ENCODE results near the gene RPL12. TPM values are rescaled to one million over a fixed set of nuclear protein-coding genes. Genes with fewer than 3 reads are reported as not detected.

RPL12 gene
- total RNA-seq, 4 donors from 2014 or later: 2,005 to 2,223 (median 2,119) TPM

- H3K4me3 ChIP-seq: no peak overlapping the region
- H3K27ac ChIP-seq: no peak overlapping the region
These were observed 2.9 kb downstream of the RPL12 start for GRCh38 chr9:127448112-127448805.

GRCh38 chr9:127447416-127448111, 3.6 kb downstream of the RPL12 start:
- no peak overlapping the region for H3K27ac ChIP-seq
- H3K4me3 ChIP-seq: no peak overlapping the region
- H3K4me1 ChIP-seq: peaks cover 0 to 30% (median 18%) of the 10 kb centered on the region in 4 donors
- DNase-seq (ENCODE audit: low spot score in 2 of 2): no peak
- 64 to 69% methylated on average over 7 of the region's 7 CpGs for WGBS, 2 donors
- H3K9me3 ChIP-seq: no peaks in the 10 kb centered on the region
- H3K27me3 ChIP-seq: no peaks in the 10 kb centered on the region
- peaks cover 0 to 75% (median 18%) of the 10 kb centered on the region in 3 donors for H3K36me3 ChIP-seq
- TF ChIP-seq CTCF (IDR thresholded peaks at IDR 0.05) (no peak), EP300 (IDR thresholded peaks at IDR 0.05) (no peak), POLR2A (IDR thresholded peaks at IDR 0.05) (no peak)

More at GRCh38 chr9:127448112-127448805, 2.9 kb downstream of the RPL12 start:
- DNase-seq (ENCODE audit: low spot score in 2 of 2): no peak
- Histone ChIP-seq H3K36me3 (peaks cover 0 to 68% (median 18%) of the 10 kb centered on the region in 3 donors), H3K4me1 (peaks cover 0 to 37% (median 19%) of the 10 kb centered on the region in 4 donors), H3K9me3 (no peaks in the 10 kb centered on the region), H3K27me3 (no peaks in the 10 kb centered on the region)
- TF ChIP-seq EP300 (IDR thresholded peaks at IDR 0.05) (no peak), CTCF (IDR thresholded peaks at IDR 0.05) (no peak), POLR2A (IDR thresholded peaks at IDR 0.05) (no peak)
- 85 to 90% methylated on average over 8 of the region's 8 CpGs for WGBS, 2 donors

- DNase-seq (ENCODE audit: low spot score in 2 of 2): no peak
- peaks cover 0 to 23% (median 15%) of the 10 kb centered on the region in 4 donors for H3K4me1 ChIP-seq
- no peaks in the 10 kb centered on the region for H3K27me3 ChIP-seq
- no peak overlapping the region for H3K4me3 ChIP-seq
- peaks cover 0 to 82% (median 18%) of the 10 kb centered on the region in 3 donors for H3K36me3 ChIP-seq
- 73 to 83% methylated on average over 7 of the region's 7 CpGs for WGBS, 2 donors
- TF ChIP-seq POLR2A (IDR thresholded peaks at IDR 0.05): no peak
- TF ChIP-seq EP300 (IDR thresholded peaks at IDR 0.05): no peak
- no peak for TF ChIP-seq CTCF (IDR thresholded peaks at IDR 0.05)
- no peaks in the 10 kb centered on the region for H3K9me3 ChIP-seq
- H3K27ac ChIP-seq: no peak overlapping the region
These were observed 4.3 kb downstream of the RPL12 start for GRCh38 chr9:127446713-127447415.

- Histone ChIP-seq H3K36me3 (peaks cover 3 to 90% (median 18%) of the 10 kb centered on the region in 3 donors), H3K4me1 (peaks cover 0 to 22% (median 15%) of the 10 kb centered on the region in 4 donors), H3K27me3 (no peaks in the 10 kb centered on the region), H3K27ac (no peak overlapping the region), H3K9me3 (no peaks in the 10 kb centered on the region), H3K4me3 (no peak overlapping the region)
- no peak for DNase-seq (ENCODE audit: low spot score in 2 of 2)
- TF ChIP-seq CTCF (IDR thresholded peaks at IDR 0.05) (no peak), EP300 (IDR thresholded peaks at IDR 0.05) (no peak), POLR2A (IDR thresholded peaks at IDR 0.05) (no peak)
- WGBS, 2 donors: 79 to 88% methylated on average over 4 of the region's 4 CpGs
These were observed 5.1 kb downstream of the RPL12 start for GRCh38 chr9:127445851-127446712.

Data from tibial nerve (tissue), 4 donors.